Measurements from ENCODE around the gene ACIN1.

The ACIN1 gene

GRCh38 chr14:23132970-23133369, 38.0 kb upstream of the ACIN1 start:
- Histone ChIP-seq H2AFZ (ENCODE audit: low read length) (no peak overlapping the region), H3K9me2 (ENCODE audit: low read depth, low read length) (no peaks in the 10 kb centered on the region), H3K79me2 (ENCODE audit: insufficient read depth, low read length) (no peaks in the 10 kb centered on the region), H3K4me2 (ENCODE audit: low read length) (no peak overlapping the region), H3K4me3 (ENCODE audit: low read depth, low read length, poor library complexity, severe bottlenecking) (no peak overlapping the region), H3K4me1 (ENCODE audit: insufficient read depth, low read length, severe bottlenecking) (no peaks in the 10 kb centered on the region), H4K20me1 (ENCODE audit: insufficient read depth, low read length) (no peaks in the 10 kb centered on the region), H3K36me3 (ENCODE audit: insufficient read depth, low read length) (no peaks in the 10 kb centered on the region), H3K27ac (ENCODE audit: low read depth, low read length, poor library complexity, severe bottlenecking) (no peak overlapping the region), H3K9ac (ENCODE audit: low read length) (no peak overlapping the region), H3F3A (ENCODE audit: insufficient read depth, low read length) (no peaks in the 10 kb centered on the region), H3K27me3 (ENCODE audit: insufficient read depth, low read length) (peaks cover 7% of the 10 kb centered on the region; the same call in 1 of the 2 replicates), H3K9me3 (ENCODE audit: low read length) (no peaks in the 10 kb centered on the region)
- TF ChIP-seq EZH2 (IDR thresholded peaks at IDR 0.05; ENCODE audit: borderline replicate concordance, low read length): no peak
- no peak for TF ChIP-seq CTCF (IDR thresholded peaks at IDR 0.05; ENCODE audit: low read length)

- Histone ChIP-seq H3K27ac (ENCODE audit: low read depth, low read length, poor library complexity, severe bottlenecking) (no peak overlapping the region), H4K20me1 (ENCODE audit: insufficient read depth, low read length) (no peaks in the 10 kb centered on the region), H3K9me3 (ENCODE audit: low read length) (no peaks in the 10 kb centered on the region), H3K4me3 (ENCODE audit: low read depth, low read length, poor library complexity, severe bottlenecking) (no peak overlapping the region), H3F3A (ENCODE audit: insufficient read depth, low read length) (no peaks in the 10 kb centered on the region), H3K36me3 (ENCODE audit: insufficient read depth, low read length) (no peaks in the 10 kb centered on the region), H3K27me3 (ENCODE audit: insufficient read depth, low read length) (peaks cover under 1% of the 10 kb centered on the region; the same call in 1 of the 2 replicates), H3K9me2 (ENCODE audit: low read depth, low read length) (no peaks in the 10 kb centered on the region), H2AFZ (ENCODE audit: low read length) (no peak overlapping the region), H3K4me1 (ENCODE audit: insufficient read depth, low read length, severe bottlenecking) (no peaks in the 10 kb centered on the region), H3K4me2 (ENCODE audit: low read length) (no peak overlapping the region), H3K79me2 (ENCODE audit: insufficient read depth, low read length) (no peaks in the 10 kb centered on the region), H3K9ac (ENCODE audit: low read length) (no peak overlapping the region)
- no peak for TF ChIP-seq CTCF (IDR thresholded peaks at IDR 0.05; ENCODE audit: low read length)
- no peak for TF ChIP-seq EZH2 (IDR thresholded peaks at IDR 0.05; ENCODE audit: borderline replicate concordance, low read length)
These were observed 36.5 kb upstream of the ACIN1 start for GRCh38 chr14:23131482-23131881.

GRCh38 chr14:23130871-23131270, 35.9 kb upstream of the ACIN1 start:
- no peak overlapping the region for H2AFZ ChIP-seq (ENCODE audit: low read length)
- H3K27me3 ChIP-seq (ENCODE audit: insufficient read depth, low read length): no peaks in the 10 kb centered on the region; the same call in 1 of the 2 replicates
- no peak overlapping the region for H3K4me2 ChIP-seq (ENCODE audit: low read length)
- no peaks in the 10 kb centered on the region for H3F3A ChIP-seq (ENCODE audit: insufficient read depth, low read length)
- no peaks in the 10 kb centered on the region for H3K79me2 ChIP-seq (ENCODE audit: insufficient read depth, low read length)
- H3K9ac ChIP-seq (ENCODE audit: low read length): no peak overlapping the region
- no peaks in the 10 kb centered on the region for H3K9me2 ChIP-seq (ENCODE audit: low read depth, low read length)
- H3K4me3 ChIP-seq (ENCODE audit: low read depth, low read length, poor library complexity, severe bottlenecking): no peak overlapping the region
- TF ChIP-seq CTCF (IDR thresholded peaks at IDR 0.05; ENCODE audit: low read length): no peak
- TF ChIP-seq EZH2 (IDR thresholded peaks at IDR 0.05; ENCODE audit: borderline replicate concordance, low read length): no peak
- no peak overlapping the region for H3K27ac ChIP-seq (ENCODE audit: low read depth, low read length, poor library complexity, severe bottlenecking)
- no peaks in the 10 kb centered on the region for H3K36me3 ChIP-seq (ENCODE audit: insufficient read depth, low read length)
- no peaks in the 10 kb centered on the region for H3K4me1 ChIP-seq (ENCODE audit: insufficient read depth, low read length, severe bottlenecking)
- H4K20me1 ChIP-seq (ENCODE audit: insufficient read depth, low read length): no peaks in the 10 kb centered on the region
- H3K9me3 ChIP-seq (ENCODE audit: low read length): no peaks in the 10 kb centered on the region

Data from OCI-LY1 (cell line).